IMR-90 (cell line): ENCODE results near the gene HNRNPUL1. TPM values are rescaled to one million over a fixed set of nuclear protein-coding genes. Genes with fewer than 3 reads are reported as not detected.
A peak's percentile ranks its signal among the peaks of the same experiment; 100 is the strongest.

Experiments
- ATAC-seq: fragments of 200-7000 bp; cut with Tn5 transposase; 2 replicates; pipeline ENCODE4 v1.9.1; 2020; ENCODE audit warnings: low read depth, mild to moderate bottlenecking, moderate library complexity
- BruUV-seq: library from RNA; stranded (reverse); fragments of 400-500 nt; replicated peaks from 2 replicates; lab custom pipeline; 2021; lab: Mats Ljungman, UMichigan
- CTCF ChIA-PET: fragments of 300-600 bp; formaldehyde crosslinking; extraction: SDS; loops from one replicate; lab custom pipeline; 2021; ENCODE audit warnings: antibody characterized with exemption; lab: Yijun Ruan, JAX
- POLR2A ChIA-PET: fragments of 300-600 bp; sonication (Branson Sonifier 250); formaldehyde crosslinking; loops from one replicate; lab custom pipeline; 2022; ENCODE audit warnings: antibody characterized with exemption; ENCODE audit not compliant: unreplicated experiment; lab: Charles Lee
- DNase-seq: peaks from one replicate; pipeline ENCODE4 v3.0.0; 2013
- H2AFZ ChIP-seq: replicated peaks from 2 replicates; pipeline ENCODE3; 2013; ENCODE audit warnings: low read length, mild to moderate bottlenecking; ENCODE audit not compliant: poor library complexity
- H2AK5ac ChIP-seq: 2 replicates; pipeline ENCODE4 v1.6.1; 2013; ENCODE audit warnings: low read depth, low read length, inconsistent platforms
- H2AK9ac ChIP-seq: replicated peaks from 2 replicates; pipeline ENCODE3; 2013; ENCODE audit warnings: mild to moderate bottlenecking, low read depth, low read length, moderate library complexity; ENCODE audit not compliant: poor library complexity
- H2BK120ac ChIP-seq: 2 replicates; pipeline ENCODE4 v1.6.1; 2013; ENCODE audit warnings: low read depth, low read length, inconsistent platforms
- H2BK15ac ChIP-seq: 3 replicates; pipeline ENCODE4 v1.6.1; 2013; ENCODE audit warnings: low read depth, low read length, inconsistent platforms
- H2BK20ac ChIP-seq: 2 replicates; pipeline ENCODE4 v1.6.1; 2013; ENCODE audit warnings: low read depth, mild to moderate bottlenecking, inconsistent platforms, low read length, moderate library complexity
- H2BK5ac ChIP-seq: 2 replicates; pipeline ENCODE4 v1.6.1; 2013; ENCODE audit warnings: mild to moderate bottlenecking, low read depth, low read length, inconsistent platforms; ENCODE audit not compliant: poor library complexity, severe bottlenecking
- H3K14ac ChIP-seq: replicated peaks from 2 replicates; pipeline ENCODE4 v1.6.1; 2013; ENCODE audit warnings: low read depth, low read length, inconsistent platforms
- H3K18ac ChIP-seq: 2 replicates; pipeline ENCODE4 v1.6.1; 2013; ENCODE audit warnings: low read depth, low read length, control low read depth
- H3K23ac ChIP-seq: 2 replicates; pipeline ENCODE4 v1.6.1; 2013; ENCODE audit warnings: low read depth, low read length, inconsistent platforms
- H3K27ac ChIP-seq: 2 replicates; pipeline ENCODE4 v1.5.1; 2013; ENCODE audit warnings: mild to moderate bottlenecking, control low read depth, low read length; ENCODE audit not compliant: insufficient read depth
- H3K27me3 ChIP-seq: 2 replicates; pipeline ENCODE4 v1.6.1; 2013; ENCODE audit warnings: low read length; ENCODE audit not compliant: control insufficient read depth, insufficient read depth
- H3K36me3 ChIP-seq: 2 replicates; pipeline ENCODE4 v1.6.1; 2013; ENCODE audit warnings: low read length, mixed read lengths; ENCODE audit not compliant: control insufficient read depth, insufficient read depth
- H3K4ac ChIP-seq: 2 replicates; pipeline ENCODE4 v1.6.1; 2013; ENCODE audit warnings: low read depth, low read length, inconsistent platforms
- H3K4me1 ChIP-seq: 2 replicates; pipeline ENCODE4 v1.6.1; 2013; ENCODE audit warnings: low read length, mixed read lengths; ENCODE audit not compliant: control insufficient read depth, insufficient read depth
- H3K4me2 ChIP-seq: 2 replicates; pipeline ENCODE4 v1.6.1; 2013; ENCODE audit warnings: low read depth, mild to moderate bottlenecking, control low read depth, low read length, moderate library complexity
- H3K4me3 ChIP-seq: 2 replicates; pipeline ENCODE4 v1.5.1; 2013; ENCODE audit warnings: low read depth, mild to moderate bottlenecking, control low read depth, low read length, moderate library complexity; ENCODE audit not compliant: insufficient read depth
- H3K56ac ChIP-seq: 2 replicates; pipeline ENCODE4 v1.6.1; 2013; ENCODE audit warnings: low read length, inconsistent platforms; ENCODE audit not compliant: insufficient read depth; ENCODE audit errors: extremely low read depth
- H3K79me1 ChIP-seq, 2 experiments: 2 replicates each; pipeline ENCODE4 v1.6.1; 2013; ENCODE audit warnings: low read length in 2 of 2, inconsistent platforms in 1 of 2, low read depth in 1 of 2
- H3K9ac ChIP-seq: 2 replicates; pipeline ENCODE4 v1.6.1; 2013; ENCODE audit warnings: low read depth, low read length, control low read depth
- H3K9me1 ChIP-seq: 2 replicates; pipeline ENCODE4 v1.6.1; 2013; ENCODE audit warnings: low read length, inconsistent platforms; ENCODE audit not compliant: insufficient read depth
- H3K9me3 ChIP-seq: 2 replicates; pipeline ENCODE4 v1.6.1; 2013; ENCODE audit warnings: low read length; ENCODE audit not compliant: control insufficient read depth, insufficient read depth
- H4K20me1 ChIP-seq: 2 replicates; pipeline ENCODE4 v1.6.1; 2013; ENCODE audit warnings: low read length, inconsistent platforms; ENCODE audit not compliant: insufficient read depth
- H4K5ac ChIP-seq: 2 replicates; pipeline ENCODE4 v1.6.1; 2013; ENCODE audit warnings: mild to moderate bottlenecking, low read depth, low read length, control low read depth
- H4K8ac ChIP-seq, 2 experiments: 2 replicates each; pipeline ENCODE4 v1.6.1; 2013; ENCODE audit warnings: low read depth in 2 of 2, low read length in 2 of 2, control low read depth in 1 of 2, inconsistent platforms in 1 of 2
- H4K91ac ChIP-seq: 2 replicates; pipeline ENCODE4 v1.6.1; 2013; ENCODE audit warnings: low read depth, low read length, inconsistent platforms; ENCODE audit not compliant: insufficient read depth
- POLR2A ChIP-seq: IDR thresholded peaks from 2 replicates; pipeline ENCODE4 v1.6.1; 2012; ENCODE audit warnings: mild to moderate bottlenecking, low read depth, low read length
- WGBS, 2 experiments: methylation state at CpG; one replicate each; pipeline versions ENCODE4 v1.1.5 to v1.1.7; 2013; ENCODE audit warnings: missing lambda C conversion rate in 2 of 2; ENCODE audit not compliant: insufficient read length in 1 of 2; ENCODE audit errors: extremely low coverage in 2 of 2; 5-methylcytosine and 5-hydroxymethylcytosine counted together
- dilution Hi-C: fragments of 300-500 bp; cut with HindIII; formaldehyde crosslinking; loops from one replicate; pipeline ENCODE4 v1.14.3; 2018; ENCODE audit warnings: low sequenced_read_pairs; ENCODE audit not compliant: unreplicated experiment
- in situ Hi-C: fragments of 300-500 bp; cut with MboI; formaldehyde crosslinking; loops from 3 replicates; pipeline ENCODE4 v1.14.3; 2019; ENCODE audit warnings: low sequenced_read_pairs, inconsistent platforms, mixed read lengths
- intact Hi-C: fragments of 100-400 bp; cut with micrococcal nuclease; formaldehyde crosslinking; loops from 2 replicates; pipeline ENCODE4 v1.10.0; 2022
- polyA plus RNA-seq, 3 experiments: library from polyadenylated mRNA; depleted of rRNA; stranded (reverse); fragments of >200 nt; gene quantifications; 2 replicates each; pipeline ENCODE4 v1.2.3, GENCODE V29; 2012; ENCODE audit warnings: low replicate concordance in 1 of 3
- total RNA-seq: library from RNA; depleted of rRNA; stranded (reverse); fragments of >200 nt; gene quantifications from 2 replicates; pipeline ENCODE4 v1.2.3, GENCODE V29; 2012

HNRNPUL1 gene
- total and polyA plus RNA-seq, 2 of the 4 experiments (the other 2 are of a cell fraction) = 50.7 to 67.3 TPM

DNA sequence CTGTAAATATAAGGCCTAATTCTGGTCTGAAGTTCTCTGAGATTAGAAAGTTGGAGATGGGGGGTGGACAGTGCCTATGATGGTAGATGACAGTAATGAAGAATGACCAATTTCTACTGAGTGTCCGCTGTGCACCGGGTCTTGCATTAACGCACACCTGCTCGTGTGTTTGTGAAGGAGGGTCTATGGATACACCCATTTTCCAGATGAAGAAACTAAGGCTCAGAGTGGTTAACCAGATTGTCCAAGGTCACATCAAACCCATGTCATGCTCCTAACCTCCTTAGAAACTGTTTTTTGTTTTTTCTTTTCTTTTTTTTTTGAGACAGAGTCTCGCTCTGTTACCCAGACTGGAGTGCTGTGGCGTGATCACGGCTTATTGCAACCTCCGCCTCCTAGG lies 31.5 kb upstream of the HNRNPUL1 start:
- Histone ChIP-seq H4K20me1 (peaks cover 26% of the 10 kb centered on the region), H2AK5ac (no peak overlapping the region), H3K27me3 (no peaks in the 10 kb centered on the region), H3K23ac (peak overlapping the region; percentile 65; the same call in 1 of the 2 replicates), H3K9me3 (no peaks in the 10 kb centered on the region), H4K8ac (no peak overlapping the region), H3K9me1 (peaks cover 20% of the 10 kb centered on the region), H2AK9ac (no peak overlapping the region), H3K27ac (no peak overlapping the region), H3K4me2 (no peak overlapping the region), H2BK20ac (no peak overlapping the region), H2AFZ (no peak overlapping the region), H3K4me3 (no peak overlapping the region), H2BK5ac (no peak overlapping the region), H3K9ac (no peak overlapping the region), H3K18ac (no peak overlapping the region), H2BK15ac (no peak overlapping the region), H3K36me3 (peaks cover 62% of the 10 kb centered on the region), H4K5ac (no peak overlapping the region), H3K4ac (no peak overlapping the region), H2BK120ac (no peak overlapping the region), H3K14ac (no peak overlapping the region), H3K79me1 (peaks cover 63 to 80% of the 10 kb centered on the region in 2 experiments), H4K91ac (no peak overlapping the region), H3K56ac (no peak overlapping the region), H3K4me1 (peaks cover 5% of the 10 kb centered on the region)
- DNase-seq = no peak
- dilution Hi-C loops (no loop called here), intact Hi-C loops (no loop called here), in situ Hi-C loops (no loop called here)
- no TSS peak for BruUV-seq
- TF ChIP-seq POLR2A = no peak
- ChIA-PET POLR2A (no interaction called here), CTCF (no interaction called here)
- no peak for ATAC-seq
- no CpG with 5 or more reads among the region's 8 CpGs for WGBS, 2 experiments
